Mesenchymal stem cell (in vitro differentiated cells and primary cell): Measurements from ENCODE around the gene NCS1.

Experiments
- DNase-seq: peaks from one replicate; pipeline ENCODE4 v3.0.0-alpha.2; 2013
- H2AFZ ChIP-seq: one replicate; pipeline ENCODE4 v1.6.1; 2013; ENCODE audit warnings: low read depth, mild to moderate bottlenecking, control low read depth, inconsistent platforms, low read length, moderate library complexity
- H2AK5ac ChIP-seq: 2 replicates; pipeline ENCODE4 v1.6.1; 2013; ENCODE audit warnings: low read length, moderate library complexity, mild to moderate bottlenecking, inconsistent platforms; ENCODE audit not compliant: severe bottlenecking
- H2BK120ac ChIP-seq: one replicate; pipeline ENCODE4 v1.6.1; 2013; ENCODE audit warnings: low read depth, mild to moderate bottlenecking, inconsistent platforms, low read length, moderate library complexity
- H2BK12ac ChIP-seq, 2 experiments: one replicate each; pipeline ENCODE4 v1.6.1; 2013; ENCODE audit warnings: inconsistent platforms in 2 of 2, low read length in 2 of 2, mild to moderate bottlenecking in 2 of 2, moderate library complexity in 2 of 2, control low read depth in 1 of 2
- H2BK15ac ChIP-seq: one replicate; pipeline ENCODE4 v1.6.1; 2013; ENCODE audit warnings: mild to moderate bottlenecking, low read depth, inconsistent platforms; ENCODE audit not compliant: poor library complexity, severe bottlenecking
- H2BK5ac ChIP-seq: 2 replicates; pipeline ENCODE4 v1.6.1; 2013; ENCODE audit warnings: low read depth, mild to moderate bottlenecking, low read length, control low read depth, inconsistent platforms; ENCODE audit not compliant: poor library complexity, severe bottlenecking
- H3K14ac ChIP-seq, 2 experiments: one replicate each; pipeline ENCODE4 v1.6.1; 2013; ENCODE audit warnings: inconsistent platforms in 2 of 2, low read length in 2 of 2, control low read depth in 1 of 2, mild to moderate bottlenecking in 1 of 2, moderate library complexity in 1 of 2
- H3K18ac ChIP-seq, 2 experiments: one replicate each; pipeline ENCODE4 v1.6.1; 2013; ENCODE audit warnings: inconsistent platforms in 2 of 2, low read length in 2 of 2, control low read depth in 1 of 2, low read depth in 1 of 2, mild to moderate bottlenecking in 1 of 2
- H3K23ac ChIP-seq, 2 experiments: one replicate each; pipeline ENCODE4 v1.6.1; 2013; ENCODE audit warnings: inconsistent platforms in 2 of 2, low read length in 2 of 2, mild to moderate bottlenecking in 2 of 2, moderate library complexity in 2 of 2, control low read depth in 1 of 2
- H3K27ac ChIP-seq: 2 replicates; pipeline ENCODE4 v1.5.1; 2013; ENCODE audit warnings: mild to moderate bottlenecking, moderate library complexity, low read length, control low read depth, inconsistent platforms; ENCODE audit not compliant: poor library complexity, severe bottlenecking
- H3K27me3 ChIP-seq, 2 experiments: 2 replicates each; pipeline versions ENCODE4 v1.6.1 to v1.7.0; 2013; ENCODE audit warnings: low read length in 2 of 2, mild to moderate bottlenecking in 2 of 2, moderate library complexity in 2 of 2, control low read depth in 1 of 2, inconsistent platforms in 1 of 2; ENCODE audit not compliant: control insufficient read depth in 1 of 2, insufficient read depth in 1 of 2
- H3K36me3 ChIP-seq, 2 experiments: 2 replicates each; pipeline versions ENCODE4 v1.6.1 to v1.7.0; 2013; ENCODE audit warnings: low read length in 2 of 2, control low read depth in 1 of 2, inconsistent platforms in 1 of 2, low read depth in 1 of 2, mild to moderate bottlenecking in 1 of 2; ENCODE audit not compliant: insufficient read depth in 2 of 2, control insufficient read depth in 1 of 2
- H3K4ac ChIP-seq, 2 experiments: one replicate each; pipeline ENCODE4 v1.6.1; 2013; ENCODE audit warnings: inconsistent platforms in 2 of 2, low read length in 2 of 2, mild to moderate bottlenecking in 2 of 2, moderate library complexity in 2 of 2, control low read depth in 1 of 2, low read depth in 1 of 2
- H3K4me1 ChIP-seq: 2 replicates; pipeline ENCODE4 v1.6.1; 2013; ENCODE audit warnings: low read depth, low read length, control low read depth; ENCODE audit not compliant: control insufficient read depth, insufficient read depth
- H3K4me2 ChIP-seq: 2 replicates; pipeline ENCODE4 v1.6.1; 2013; ENCODE audit warnings: low read length, mild to moderate bottlenecking, inconsistent platforms; ENCODE audit not compliant: poor library complexity, severe bottlenecking
- H3K4me3 ChIP-seq, 2 experiments: 2 replicates each; pipeline versions ENCODE4 v1.5.1 to v1.7.0; 2013; ENCODE audit warnings: low read length in 2 of 2, mild to moderate bottlenecking in 2 of 2, control low read depth in 1 of 2, low read depth in 1 of 2; ENCODE audit not compliant: insufficient read depth in 1 of 2
- H3K79me1 ChIP-seq: replicated peaks from 2 replicates; pipeline ENCODE4 v1.6.1; 2013; ENCODE audit warnings: mild to moderate bottlenecking, control low read depth, low read length, inconsistent platforms; ENCODE audit not compliant: poor library complexity, severe bottlenecking
- H3K9ac ChIP-seq: 2 replicates; pipeline ENCODE4 v1.7.0; 2013; ENCODE audit warnings: mild to moderate bottlenecking, low read length, moderate library complexity
- H3K9me3 ChIP-seq: 2 replicates; pipeline ENCODE4 v1.7.0; 2013; ENCODE audit warnings: mild to moderate bottlenecking, low read length; ENCODE audit not compliant: control insufficient read depth
- H4K8ac ChIP-seq: one replicate; pipeline ENCODE4 v1.6.1; 2013; ENCODE audit warnings: inconsistent platforms, mild to moderate bottlenecking, low read length, moderate library complexity
- H4K91ac ChIP-seq: one replicate; pipeline ENCODE4 v1.6.1; 2013; ENCODE audit warnings: mild to moderate bottlenecking, low read length, inconsistent platforms
- WGBS: methylation state at CpG from one replicate; pipeline ENCODE4 v1.1.7; 2013; ENCODE audit warnings: mixed read lengths; 5-methylcytosine and 5-hydroxymethylcytosine counted together

NCS1 gene

DNA sequence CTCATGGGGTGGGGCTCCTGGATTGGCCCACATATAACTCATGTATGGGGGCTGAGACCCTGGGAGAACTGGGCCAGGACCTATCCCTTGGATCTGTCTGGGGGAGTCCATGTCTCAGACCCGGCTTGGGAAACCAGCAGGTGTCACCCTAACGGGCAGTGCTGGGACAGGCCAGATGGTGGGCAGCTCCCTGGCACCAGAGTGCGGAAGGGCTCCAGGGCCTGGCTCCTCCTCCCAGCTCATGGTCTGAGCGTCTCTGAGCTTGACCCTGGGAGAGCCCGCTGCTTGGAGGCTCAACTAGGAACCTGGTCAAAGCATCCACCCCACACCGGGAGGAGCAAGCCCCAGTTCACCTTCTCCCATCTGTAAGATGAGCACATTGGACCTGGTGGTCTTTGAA lies 15.5 kb upstream of the NCS1 start:
- Histone ChIP-seq H2BK120ac (no peak overlapping the region), H3K23ac (no peak overlapping the region), H2AFZ (no peak overlapping the region), H3K4ac (no peak overlapping the region), H3K9ac (no peak overlapping the region), H3K4me1 (peaks cover 7% of the 10 kb centered on the region), H3K36me3 (no peaks in the 10 kb centered on the region), H3K79me1 (no peaks in the 10 kb centered on the region), H3K27ac (no peak overlapping the region), H3K18ac (no peak overlapping the region), H3K27me3 (peaks cover 0 to 4% of the 10 kb centered on the region in 2 experiments), H2AK5ac (no peak overlapping the region), H2BK12ac (no peak overlapping the region), H3K9me3 (no peaks in the 10 kb centered on the region), H2BK5ac (no peak overlapping the region), H3K14ac (no peak overlapping the region), H4K91ac (no peak overlapping the region), H3K4me2 (no peak overlapping the region), H3K4me3 (no peak overlapping the region), H2BK15ac (no peak overlapping the region), H4K8ac (no peak overlapping the region)
- WGBS = 73% methylated on average over 5 of the region's 6 CpGs
- no peak for DNase-seq

DNA sequence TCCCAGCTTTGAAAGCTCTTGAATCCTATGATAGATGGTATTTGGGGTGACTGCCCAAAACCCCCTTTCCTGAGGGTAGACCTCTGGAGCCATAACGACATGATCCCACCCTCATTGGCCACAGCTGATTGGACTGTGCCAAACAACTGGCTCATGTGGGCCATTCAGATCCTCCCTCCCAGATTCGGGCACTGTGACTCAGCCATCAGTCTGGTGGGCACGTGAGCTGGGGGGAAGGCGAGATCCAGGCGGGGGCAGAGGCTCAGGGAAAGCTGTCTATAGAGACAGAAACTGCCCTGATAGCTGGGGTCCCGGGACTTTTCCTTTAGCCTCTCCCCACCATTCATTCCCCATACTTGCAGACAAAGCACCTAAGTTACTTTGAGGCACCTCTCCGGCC lies 15.1 kb upstream of the NCS1 start:
- Histone ChIP-seq H3K14ac (no peak overlapping the region), H2AK5ac (no peak overlapping the region), H3K9me3 (no peaks in the 10 kb centered on the region), H2BK120ac (no peak overlapping the region), H3K18ac (no peak overlapping the region), H2AFZ (no peak overlapping the region), H4K8ac (no peak overlapping the region), H3K27ac (no peak overlapping the region), H2BK5ac (no peak overlapping the region), H3K79me1 (no peaks in the 10 kb centered on the region), H3K4me3 (no peak overlapping the region), H3K36me3 (no peaks in the 10 kb centered on the region), H3K4me2 (no peak overlapping the region), H3K9ac (no peak overlapping the region), H3K27me3 (peaks cover 0 to 4% of the 10 kb centered on the region in 2 experiments), H3K4ac (no peak overlapping the region), H3K23ac (no peak overlapping the region), H2BK12ac (no peak overlapping the region), H4K91ac (no peak overlapping the region), H3K4me1 (peaks cover 7% of the 10 kb centered on the region), H2BK15ac (no peak overlapping the region)
- DNase-seq = no peak
- WGBS = 79% methylated on average over 7 of the region's 7 CpGs

DNA sequence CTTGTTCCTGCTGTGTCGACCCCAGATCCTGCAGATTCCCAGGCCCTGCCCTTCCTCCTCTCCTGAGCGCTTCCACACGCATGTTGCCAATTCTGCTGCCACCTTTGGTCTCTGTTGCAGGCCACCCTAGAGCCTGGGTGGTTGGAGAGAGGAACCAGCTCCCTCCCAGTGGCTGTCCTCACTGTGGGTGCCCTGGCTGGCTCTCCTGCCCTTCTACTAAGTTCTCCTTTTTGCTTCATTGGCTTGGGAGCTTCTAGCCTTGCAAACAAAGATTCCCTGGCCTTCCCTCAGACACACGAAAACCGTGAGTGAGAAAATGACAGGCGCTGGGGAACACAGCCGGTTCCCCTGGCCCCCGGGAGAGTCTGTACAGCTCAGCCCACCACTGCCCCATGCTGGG lies 14.2 kb upstream of the NCS1 start:
- H2BK12ac ChIP-seq = no peak overlapping the region
- no peaks in the 10 kb centered on the region for H3K9me3 ChIP-seq
- H3K27ac ChIP-seq = no peak overlapping the region
- DNase-seq = no peak
- H2AFZ ChIP-seq = no peak overlapping the region
- no peak overlapping the region for H3K18ac ChIP-seq
- no peaks in the 10 kb centered on the region for H3K79me1 ChIP-seq
- WGBS = 92% methylated on average over 8 of the region's 8 CpGs
- H2AK5ac ChIP-seq = no peak overlapping the region
- H3K4ac ChIP-seq = no peak overlapping the region
- no peak overlapping the region for H2BK5ac ChIP-seq
- H3K4me3 ChIP-seq = no peak overlapping the region
- no peaks in the 10 kb centered on the region for H3K36me3 ChIP-seq
- no peak overlapping the region for H3K23ac ChIP-seq
- H3K4me1 ChIP-seq = peaks cover 7% of the 10 kb centered on the region
- no peak overlapping the region for H2BK15ac ChIP-seq
- H4K8ac ChIP-seq = no peak overlapping the region
- no peak overlapping the region for H3K4me2 ChIP-seq
- H3K9ac ChIP-seq = no peak overlapping the region
- peaks cover 0 to 4% of the 10 kb centered on the region in 2 experiments for H3K27me3 ChIP-seq
- no peak overlapping the region for H4K91ac ChIP-seq
- H3K14ac ChIP-seq = no peak overlapping the region
- no peak overlapping the region for H2BK120ac ChIP-seq

DNA sequence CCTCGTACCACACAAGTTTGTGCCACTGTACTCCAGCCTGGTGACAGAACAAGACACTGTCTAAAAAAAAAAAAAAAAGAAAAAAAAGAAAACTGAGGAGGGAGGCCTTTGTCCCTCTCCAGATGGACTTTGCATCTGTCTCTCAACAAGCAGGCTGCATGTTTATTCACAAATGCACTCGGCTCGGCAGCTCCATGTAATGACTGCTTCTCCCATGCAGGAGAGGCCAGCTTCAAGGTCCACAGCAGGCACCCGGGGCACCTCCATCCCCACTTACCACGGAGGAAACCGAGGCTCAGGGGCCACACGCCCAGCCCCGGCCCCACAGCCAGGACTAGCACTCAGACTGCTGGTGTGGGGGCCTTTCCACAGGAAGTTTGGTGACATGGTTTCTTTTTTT lies 13.1 kb upstream of the NCS1 start:
- Histone ChIP-seq H3K27ac (no peak overlapping the region), H3K4me2 (no peak overlapping the region), H2BK12ac (no peak overlapping the region), H2AK5ac (no peak overlapping the region), H3K9me3 (no peaks in the 10 kb centered on the region), H3K9ac (no peak overlapping the region), H3K14ac (no peak overlapping the region), H2BK5ac (no peak overlapping the region), H2AFZ (no peak overlapping the region), H2BK120ac (no peak overlapping the region), H3K79me1 (no peaks in the 10 kb centered on the region), H3K4me1 (peaks cover 4% of the 10 kb centered on the region), H3K18ac (no peak overlapping the region), H3K23ac (no peak overlapping the region), H3K4me3 (no peak overlapping the region), H2BK15ac (no peak overlapping the region), H3K27me3 (peaks cover 0 to 4% of the 10 kb centered on the region in 2 experiments), H3K36me3 (no peaks in the 10 kb centered on the region), H3K4ac (no peak overlapping the region), H4K8ac (no peak overlapping the region), H4K91ac (no peak overlapping the region)
- no peak for DNase-seq
- 80% methylated on average over 5 of the region's 8 CpGs for WGBS
